Glutamatergic neuron (in vitro differentiated cells): ENCODE results near the gene OXNAD1. TPM values are rescaled to one million over a fixed set of nuclear protein-coding genes. Genes with fewer than 3 reads are reported as not detected.

Experiments
- DNase-seq: peaks from one replicate; pipeline ENCODE4 v3.0.0; 2022
- H3K27ac Mint-ChIP-seq: one replicate; pipeline ENCODE4 v1.8.0; 2020; ENCODE audit warnings: mild to moderate bottlenecking, mixed read lengths, inconsistent platforms; ENCODE audit not compliant: unreplicated experiment
- H3K27me3 Mint-ChIP-seq: one replicate; pipeline ENCODE4 v1.8.0; 2020; ENCODE audit warnings: mild to moderate bottlenecking, moderate library complexity, mixed read lengths, inconsistent platforms; ENCODE audit not compliant: unreplicated experiment
- H3K36me3 Mint-ChIP-seq: one replicate; pipeline ENCODE4 v1.8.0; 2020; ENCODE audit warnings: mild to moderate bottlenecking, mixed read lengths, inconsistent platforms; ENCODE audit not compliant: unreplicated experiment
- H3K4me1 Mint-ChIP-seq: one replicate; pipeline ENCODE4 v1.8.0; 2020; ENCODE audit warnings: mild to moderate bottlenecking, low read depth, mixed read lengths, inconsistent platforms; ENCODE audit not compliant: unreplicated experiment
- H3K4me3 Mint-ChIP-seq: one replicate; pipeline ENCODE4 v1.8.0; 2020; ENCODE audit warnings: mild to moderate bottlenecking, mixed read lengths, inconsistent platforms; ENCODE audit not compliant: unreplicated experiment
- H3K9me3 Mint-ChIP-seq: one replicate; pipeline ENCODE4 v1.8.0; 2020; ENCODE audit warnings: mild to moderate bottlenecking, moderate library complexity, mixed read lengths, inconsistent platforms; ENCODE audit not compliant: unreplicated experiment
- total RNA-seq: library from RNA; stranded (reverse); fragmentation: NEBNext Ultra II Directional; extraction: Animal tissue kit (Norgen Biotek cat#: 25700); gene quantifications from one replicate; pipeline ENCODE4 v1.2.1, GENCODE V29; 2021; ENCODE audit not compliant: unreplicated experiment
- TF ChIP-seq, protein P1 (sequence below): fragments of 200-600 bp; sonication (generic); IDR thresholded peaks from one replicate; pipeline ENCODE4 v1.5.0; 2021; ENCODE audit not compliant: partially characterized antibody, unreplicated experiment

OXNAD1 gene
- total RNA-seq, 1 donor from 2014 or later, result 14.6 TPM

DNA sequence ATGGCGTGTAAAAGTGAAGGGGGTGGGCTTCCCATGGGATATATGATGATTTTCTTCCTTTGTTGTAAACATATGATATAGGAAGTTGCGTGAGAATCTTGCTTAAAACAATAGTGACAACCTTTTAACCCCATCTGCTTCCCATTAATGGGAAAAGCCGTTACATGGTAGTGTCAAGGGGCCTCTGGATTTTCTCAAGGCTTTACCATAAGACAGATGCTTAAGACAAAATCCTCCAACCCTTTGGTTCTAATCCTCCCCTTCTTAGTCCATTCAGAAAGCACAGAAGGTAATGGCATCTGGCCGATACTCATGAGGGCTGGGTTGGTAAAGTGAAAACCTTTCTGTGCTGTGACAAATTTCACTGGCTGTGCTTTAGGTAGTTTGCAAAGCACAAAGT is 25.2 kb upstream of the OXNAD1 start:
- no peak for DNase-seq
- H3K9me3 Mint-ChIP-seq, result peaks cover 2% of the 10 kb centered on the region
- peaks cover 19% of the 10 kb centered on the region for H3K4me1 Mint-ChIP-seq
- peak overlapping the region; percentile 82 for H3K27ac Mint-ChIP-seq
- H3K36me3 Mint-ChIP-seq, result no peaks in the 10 kb centered on the region
- TF ChIP-seq, protein P1, sequence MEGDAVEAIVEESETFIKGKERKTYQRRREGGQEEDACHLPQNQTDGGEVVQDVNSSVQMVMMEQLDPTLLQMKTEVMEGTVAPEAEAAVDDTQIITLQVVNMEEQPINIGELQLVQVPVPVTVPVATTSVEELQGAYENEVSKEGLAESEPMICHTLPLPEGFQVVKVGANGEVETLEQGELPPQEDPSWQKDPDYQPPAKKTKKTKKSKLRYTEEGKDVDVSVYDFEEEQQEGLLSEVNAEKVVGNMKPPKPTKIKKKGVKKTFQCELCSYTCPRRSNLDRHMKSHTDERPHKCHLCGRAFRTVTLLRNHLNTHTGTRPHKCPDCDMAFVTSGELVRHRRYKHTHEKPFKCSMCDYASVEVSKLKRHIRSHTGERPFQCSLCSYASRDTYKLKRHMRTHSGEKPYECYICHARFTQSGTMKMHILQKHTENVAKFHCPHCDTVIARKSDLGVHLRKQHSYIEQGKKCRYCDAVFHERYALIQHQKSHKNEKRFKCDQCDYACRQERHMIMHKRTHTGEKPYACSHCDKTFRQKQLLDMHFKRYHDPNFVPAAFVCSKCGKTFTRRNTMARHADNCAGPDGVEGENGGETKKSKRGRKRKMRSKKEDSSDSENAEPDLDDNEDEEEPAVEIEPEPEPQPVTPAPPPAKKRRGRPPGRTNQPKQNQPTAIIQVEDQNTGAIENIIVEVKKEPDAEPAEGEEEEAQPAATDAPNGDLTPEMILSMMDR, result no peak
- no peaks in the 10 kb centered on the region for H3K27me3 Mint-ChIP-seq
- no peak overlapping the region for H3K4me3 Mint-ChIP-seq

DNA sequence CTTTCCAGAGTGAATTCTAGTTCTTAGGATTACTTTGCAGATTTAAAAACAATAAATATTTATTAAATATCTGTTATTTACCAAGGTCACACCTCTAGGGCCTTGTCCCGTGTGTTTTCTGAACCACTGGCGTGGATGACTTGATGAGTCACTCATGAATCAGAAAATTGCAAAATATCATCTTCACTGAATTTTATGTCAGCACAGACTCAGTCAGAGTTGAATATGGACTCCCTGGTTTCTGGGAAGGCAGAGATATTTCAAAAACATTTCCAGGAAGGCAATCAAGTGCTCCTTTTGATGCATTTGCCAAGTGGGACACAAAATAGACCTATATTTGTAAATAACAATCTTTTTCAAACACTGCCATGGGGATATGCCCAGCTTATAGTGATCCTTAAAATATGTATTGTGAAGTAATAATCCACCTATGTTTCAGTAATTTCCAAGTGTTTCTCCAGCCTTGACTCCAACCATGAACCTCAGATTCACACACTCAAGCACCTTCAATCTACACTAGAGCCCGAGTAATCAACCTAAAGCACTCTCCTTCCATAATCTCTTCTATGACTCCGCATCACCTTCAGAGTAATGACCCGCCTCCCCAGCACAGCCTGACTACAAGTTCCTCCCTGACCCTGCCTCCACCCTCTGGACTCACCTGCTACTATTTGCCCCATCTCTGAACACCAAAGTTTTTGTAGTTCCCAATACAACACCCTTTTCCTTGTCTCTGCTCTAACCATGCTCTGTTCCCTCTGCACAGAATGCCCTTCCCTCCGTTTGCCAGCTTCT is 24.6 kb upstream of the OXNAD1 start:
- Mint-ChIP-seq H3K4me1 (peaks cover 21% of the 10 kb centered on the region), H3K27ac (peak overlapping the region; percentile 63), H3K27me3 (no peaks in the 10 kb centered on the region), H3K36me3 (no peaks in the 10 kb centered on the region), H3K4me3 (no peak overlapping the region), H3K9me3 (peaks cover 2% of the 10 kb centered on the region)
- no peak for DNase-seq
- TF ChIP-seq, protein P1, result no peak

DNA sequence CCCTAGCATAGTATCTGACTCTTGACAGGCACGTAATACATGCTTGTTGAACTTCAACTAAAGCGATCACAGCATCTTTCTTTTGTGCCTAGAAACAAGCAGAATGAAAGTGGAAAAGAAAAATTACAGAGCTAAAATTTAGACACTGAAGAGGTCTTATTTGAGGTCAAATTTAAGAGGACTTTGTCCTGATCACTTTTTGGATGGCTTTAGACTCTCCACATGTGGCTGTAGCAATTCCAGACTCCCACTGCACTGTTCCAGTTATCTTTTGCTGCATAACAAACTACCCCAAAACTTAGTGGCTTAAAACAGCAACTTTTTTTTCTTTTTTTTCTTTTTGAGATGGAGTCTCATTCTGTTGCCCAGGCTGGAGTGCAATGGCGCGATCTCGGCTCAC is 23.8 kb upstream of the OXNAD1 start:
- Mint-ChIP-seq H3K4me3 (no peak overlapping the region), H3K36me3 (no peaks in the 10 kb centered on the region), H3K27me3 (no peaks in the 10 kb centered on the region), H3K27ac (no peak overlapping the region), H3K9me3 (peaks cover 2% of the 10 kb centered on the region), H3K4me1 (peaks cover 21% of the 10 kb centered on the region)
- DNase-seq, result no peak
- TF ChIP-seq, protein P1, result no peak

DNA sequence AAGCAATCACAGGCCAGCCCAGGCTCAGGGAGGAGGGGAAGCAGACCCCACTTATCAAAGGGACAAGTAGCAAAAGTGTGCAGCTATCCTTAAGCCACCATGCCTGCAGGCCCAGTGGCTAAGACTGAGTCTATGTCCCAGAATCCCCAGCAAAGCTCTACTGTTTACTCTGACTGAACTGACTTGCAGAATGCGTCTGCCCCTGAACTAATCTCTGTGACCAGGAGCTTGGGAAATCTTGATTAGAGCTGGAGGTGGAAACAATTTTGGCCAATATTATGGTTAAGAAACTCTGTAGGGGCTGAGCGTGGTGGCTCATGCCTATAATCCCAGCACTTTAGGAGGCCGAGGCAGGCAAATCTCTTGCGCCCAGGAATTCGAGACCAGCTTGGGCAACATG is 22.8 kb upstream of the OXNAD1 start:
- Mint-ChIP-seq H3K27ac (no peak overlapping the region), H3K4me1 (peaks cover 26% of the 10 kb centered on the region), H3K27me3 (no peaks in the 10 kb centered on the region), H3K9me3 (peaks cover 2% of the 10 kb centered on the region), H3K36me3 (no peaks in the 10 kb centered on the region), H3K4me3 (no peak overlapping the region)
- TF ChIP-seq, protein P1, result no peak
- no peak for DNase-seq

DNA sequence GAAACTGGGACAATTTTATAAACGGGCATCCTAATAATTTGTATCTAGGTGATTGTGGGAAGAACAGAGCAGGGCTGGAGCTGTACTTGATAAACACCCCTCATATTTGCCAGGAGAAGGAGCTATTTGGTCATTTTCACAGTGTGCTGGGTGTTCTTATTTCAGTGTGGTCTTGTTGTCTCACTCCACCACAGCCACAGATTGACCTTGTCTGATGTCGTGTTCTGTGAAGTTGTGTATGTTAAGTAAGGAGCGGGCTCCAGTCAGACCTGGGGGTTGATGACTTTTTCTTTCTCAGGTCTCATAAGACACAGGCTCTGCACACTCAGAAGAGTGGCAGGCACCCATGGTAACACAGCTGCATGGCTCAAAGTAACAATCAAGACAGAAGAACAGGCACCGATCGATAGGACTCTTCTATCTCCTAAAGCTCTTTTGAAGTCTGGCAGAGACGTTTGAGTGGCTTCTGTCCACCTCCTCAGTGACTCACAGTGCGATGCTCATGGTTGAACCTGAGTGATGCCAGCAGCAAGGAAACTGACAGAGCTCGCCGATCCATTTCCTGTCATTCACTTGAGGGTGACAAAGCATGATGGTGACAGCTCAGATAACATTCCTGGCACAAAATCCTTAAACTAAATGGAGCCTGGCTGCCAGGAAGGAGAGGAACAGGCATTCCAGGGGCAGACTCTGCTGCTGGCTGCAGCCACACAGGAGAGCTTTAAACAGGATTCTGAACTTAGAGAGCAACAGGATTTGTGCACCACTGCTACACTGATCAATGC is 21.1 kb upstream of the OXNAD1 start:
- no peaks in the 10 kb centered on the region for H3K36me3 Mint-ChIP-seq
- H3K27ac Mint-ChIP-seq, result no peak overlapping the region
- H3K4me1 Mint-ChIP-seq, result peaks cover 28% of the 10 kb centered on the region
- peaks cover 2% of the 10 kb centered on the region for H3K9me3 Mint-ChIP-seq
- DNase-seq, result no peak
- H3K27me3 Mint-ChIP-seq, result no peaks in the 10 kb centered on the region
- no peak overlapping the region for H3K4me3 Mint-ChIP-seq
- TF ChIP-seq, protein P1, result no peak
